Measurements from ENCODE around the gene VARS1. TPM values are rescaled to one million over a fixed set of nuclear protein-coding genes. Genes with fewer than 3 reads are reported as not detected.

Gene VARS1
- total and polyA plus RNA-seq, 2 of the 4 experiments (the other 2 are of a cell fraction): 41.2 to 42.0 TPM

DNA sequence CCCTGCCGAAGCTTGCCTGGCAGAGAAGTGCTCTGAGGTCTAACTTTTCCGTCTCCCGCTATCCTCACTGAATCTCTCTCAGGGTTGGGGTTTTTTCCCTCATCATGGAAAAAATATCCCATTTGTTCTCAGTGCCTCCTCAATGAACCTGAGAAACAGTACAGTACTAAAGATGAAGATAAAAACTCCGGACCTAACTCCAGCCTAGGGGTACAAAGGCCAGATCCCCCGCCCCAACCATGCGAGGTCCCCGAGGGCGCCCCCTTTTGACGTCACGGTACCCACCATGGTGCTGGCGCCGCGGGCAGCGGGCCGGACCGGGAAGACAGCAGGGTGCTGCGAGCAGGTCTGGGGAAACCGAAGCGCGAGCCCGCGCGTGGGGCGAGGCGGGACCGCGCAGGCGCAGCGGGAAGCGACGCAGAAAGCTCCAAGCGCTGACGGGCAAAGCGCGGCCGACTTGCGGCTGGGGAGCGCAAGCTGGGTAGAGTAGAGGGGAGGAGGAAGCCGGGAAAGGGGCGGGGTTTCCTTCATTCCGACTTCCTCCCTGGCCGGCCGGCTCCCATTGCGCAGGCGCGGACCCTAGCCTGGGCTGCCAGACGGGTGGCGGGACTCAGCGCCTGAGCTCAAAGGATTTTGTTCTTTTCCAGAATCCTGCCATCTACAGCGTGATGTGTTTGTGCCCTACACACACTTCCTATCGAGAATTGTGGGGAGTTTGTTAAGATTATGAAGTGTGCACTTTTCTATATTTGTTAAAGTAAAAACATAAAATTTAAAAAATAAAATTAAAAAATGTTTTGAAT is 11.1 kb upstream of the VARS1 start, which contains the start of gene LSM2 (continued):
- TF ChIP-seq, protein P1, sequence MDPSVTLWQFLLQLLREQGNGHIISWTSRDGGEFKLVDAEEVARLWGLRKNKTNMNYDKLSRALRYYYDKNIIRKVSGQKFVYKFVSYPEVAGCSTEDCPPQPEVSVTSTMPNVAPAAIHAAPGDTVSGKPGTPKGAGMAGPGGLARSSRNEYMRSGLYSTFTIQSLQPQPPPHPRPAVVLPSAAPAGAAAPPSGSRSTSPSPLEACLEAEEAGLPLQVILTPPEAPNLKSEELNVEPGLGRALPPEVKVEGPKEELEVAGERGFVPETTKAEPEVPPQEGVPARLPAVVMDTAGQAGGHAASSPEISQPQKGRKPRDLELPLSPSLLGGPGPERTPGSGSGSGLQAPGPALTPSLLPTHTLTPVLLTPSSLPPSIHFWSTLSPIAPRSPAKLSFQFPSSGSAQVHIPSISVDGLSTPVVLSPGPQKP (IDR thresholded peaks at IDR 0.05; ENCODE audit: borderline replicate concordance, low read depth, low read length): no peak
- TF ChIP-seq RCOR1 (IDR thresholded peaks at IDR 0.05; ENCODE audit: insufficient replicate concordance, low read length) (no peak), RFX5 (IDR thresholded peaks at IDR 0.05; ENCODE audit: low read depth, low read length) (no peak)

Measured in IMR-90 (cell line).